Trophoblast cell (in vitro differentiated cells and primary cell): ENCODE data around the gene TBX19.
A peak's percentile ranks its signal among the peaks of the same experiment; 100 is the strongest.
"Not testable (repeated sequence)": the region's sequence is repeated elsewhere in the genome, so short reads cannot be mapped to it uniquely, and the experiment has no call there.

Experiments
- DNase-seq, 2 donors: peaks; one replicate each; pipeline ENCODE4 v3.0.0-alpha.2; 2016
- H2AFZ ChIP-seq: 2 replicates; pipeline ENCODE4 v1.6.1; 2013; ENCODE audit warnings: low read length, moderate library complexity, mild to moderate bottlenecking; ENCODE audit not compliant: insufficient read depth, poor library complexity
- H2AK5ac ChIP-seq: 2 replicates; pipeline ENCODE4 v1.6.1; 2013; ENCODE audit warnings: mild to moderate bottlenecking, low read length
- H2BK120ac ChIP-seq: 2 replicates; pipeline ENCODE4 v1.6.1; 2013; ENCODE audit warnings: low read length, mild to moderate bottlenecking, moderate library complexity; ENCODE audit not compliant: insufficient read depth, poor library complexity
- H2BK12ac ChIP-seq: 2 replicates; pipeline ENCODE4 v1.6.1; 2013; ENCODE audit warnings: mild to moderate bottlenecking, low read length, moderate library complexity
- H2BK5ac ChIP-seq: 2 replicates; pipeline ENCODE4 v1.6.1; 2013; ENCODE audit warnings: low read length, low read depth, moderate library complexity, mild to moderate bottlenecking; ENCODE audit not compliant: poor library complexity
- H3K14ac ChIP-seq: 2 replicates; pipeline ENCODE4 v1.6.1; 2013; ENCODE audit warnings: mild to moderate bottlenecking, low read length
- H3K18ac ChIP-seq: 2 replicates; pipeline ENCODE4 v1.6.1; 2013; ENCODE audit warnings: mild to moderate bottlenecking, low read length
- H3K23ac ChIP-seq: 2 replicates; pipeline ENCODE4 v1.6.1; 2013; ENCODE audit warnings: low read length
- H3K27ac ChIP-seq: 2 replicates; pipeline ENCODE4 v1.5.1; 2013; ENCODE audit warnings: low read depth, mild to moderate bottlenecking, inconsistent platforms, low read length, moderate library complexity
- H3K27me3 ChIP-seq: 2 replicates; pipeline ENCODE4 v1.6.1; 2013; ENCODE audit warnings: inconsistent platforms, mild to moderate bottlenecking, low read length, moderate library complexity; ENCODE audit not compliant: insufficient read depth
- H3K36me3 ChIP-seq, 2 experiments: 1 replicate in 1 of 2; 2 replicates in 1 of 2; pipeline ENCODE4 v1.6.1; 2013; ENCODE audit warnings: low read length in 2 of 2, mild to moderate bottlenecking in 2 of 2, moderate library complexity in 1 of 2; ENCODE audit not compliant: insufficient read depth in 2 of 2, control insufficient read depth in 1 of 2
- H3K4ac ChIP-seq: 2 replicates; pipeline ENCODE4 v1.6.1; 2013; ENCODE audit warnings: low read depth, mild to moderate bottlenecking, low read length, moderate library complexity
- H3K4me1 ChIP-seq, 2 experiments: 1 replicate in 1 of 2; 2 replicates in 1 of 2; pipeline ENCODE4 v1.6.1; 2013; ENCODE audit warnings: low read length in 2 of 2, mild to moderate bottlenecking in 2 of 2, moderate library complexity in 1 of 2; ENCODE audit not compliant: insufficient read depth in 2 of 2, control insufficient read depth in 1 of 2
- H3K4me2 ChIP-seq: 2 replicates; pipeline ENCODE4 v1.6.1; 2013; ENCODE audit warnings: inconsistent platforms, mild to moderate bottlenecking, low read length, moderate library complexity
- H3K4me3 ChIP-seq: 2 replicates; pipeline ENCODE4 v1.5.1; 2013; ENCODE audit warnings: mild to moderate bottlenecking, low read depth, low read length, inconsistent platforms
- H3K79me1 ChIP-seq: one replicate; pipeline ENCODE4 v1.6.1; 2013; ENCODE audit warnings: low read length
- H3K79me2 ChIP-seq: 2 replicates; pipeline ENCODE4 v1.6.1; 2013; ENCODE audit warnings: low read length, mild to moderate bottlenecking; ENCODE audit not compliant: control insufficient read depth, insufficient read depth, poor library complexity
- H3K9ac ChIP-seq: 2 replicates; pipeline ENCODE4 v1.6.1; 2013; ENCODE audit warnings: mild to moderate bottlenecking, low read length
- H3K9me3 ChIP-seq: 2 replicates; pipeline ENCODE4 v1.6.1; 2013; ENCODE audit warnings: low read depth, mild to moderate bottlenecking, control low read depth, inconsistent platforms, low read length; ENCODE audit not compliant: insufficient read depth
- H4K12ac ChIP-seq: 2 replicates; pipeline ENCODE4 v1.6.1; 2013; ENCODE audit warnings: low read depth, mild to moderate bottlenecking, low read length, moderate library complexity
- H4K8ac ChIP-seq: 2 replicates; pipeline ENCODE4 v1.6.1; 2013; ENCODE audit warnings: low read depth, mild to moderate bottlenecking, low read length, moderate library complexity
- H4K91ac ChIP-seq: one replicate; pipeline ENCODE4 v1.6.1; 2013; ENCODE audit warnings: low read depth, mild to moderate bottlenecking, low read length, moderate library complexity
- WGBS: extraction: QIAGEN DNeasy Blood & Tissue Kit; methylation state at CpG from one replicate; pipeline ENCODE4 v1.1.7; 2013; ENCODE audit warnings: missing lambda C conversion rate; ENCODE audit not compliant: insufficient read length, insufficient coverage; ENCODE audit errors: extremely low coverage; 5-methylcytosine and 5-hydroxymethylcytosine counted together

TBX19 gene

GRCh38 chr1:168347630-168348029 is 67.0 kb downstream of the TBX19 start:
- no peaks in the 10 kb centered on the region for H3K79me2 ChIP-seq
- no peak overlapping the region for H2AFZ ChIP-seq
- H3K9ac ChIP-seq = no peak overlapping the region
- no peak overlapping the region for H2AK5ac ChIP-seq
- H3K23ac ChIP-seq = no peak overlapping the region
- WGBS = no CpG with 5 or more reads among the region's 1 CpG
- H3K18ac ChIP-seq = no peak overlapping the region
- H3K4me1 ChIP-seq = peaks cover 0 to under 1% of the 10 kb centered on the region in 2 experiments
- H4K91ac ChIP-seq = no peak overlapping the region
- no peaks in the 10 kb centered on the region for H3K36me3 ChIP-seq
- no peak overlapping the region for H4K12ac ChIP-seq
- no peak overlapping the region for H3K4me3 ChIP-seq
- H3K27ac ChIP-seq = no peak overlapping the region
- no peaks in the 10 kb centered on the region for H3K27me3 ChIP-seq
- no peak overlapping the region for H3K4me2 ChIP-seq
- DNase-seq = no peak
- no peak overlapping the region for H3K4ac ChIP-seq
- no peaks in the 10 kb centered on the region for H3K79me1 ChIP-seq
- H3K9me3 ChIP-seq = no peaks in the 10 kb centered on the region
- no peak overlapping the region for H2BK120ac ChIP-seq
- no peak overlapping the region for H2BK5ac ChIP-seq
- H4K8ac ChIP-seq = no peak overlapping the region
- no peak overlapping the region for H3K14ac ChIP-seq
- no peak overlapping the region for H2BK12ac ChIP-seq

GRCh38 chr1:168348146-168348709 is 67.6 kb downstream of the TBX19 start:
- WGBS = no CpG with 5 or more reads among the region's 8 CpGs
- H3K27ac ChIP-seq = no peak overlapping the region

GRCh38 chr1:168354335-168355269 is 73.9 kb downstream of the TBX19 start:
- not testable (repeated sequence) for H3K4me2 ChIP-seq, H3K23ac ChIP-seq, H3K4me1 ChIP-seq, H4K8ac ChIP-seq, H2BK5ac ChIP-seq, H3K4ac ChIP-seq, H4K91ac ChIP-seq, H3K14ac ChIP-seq, H4K12ac ChIP-seq, H3K9ac ChIP-seq, H3K4me3 ChIP-seq, H3K79me1 ChIP-seq, H2AK5ac ChIP-seq, H3K79me2 ChIP-seq, H3K27ac ChIP-seq, H3K18ac ChIP-seq, H3K27me3 ChIP-seq, H2AFZ ChIP-seq, H3K36me3 ChIP-seq, H2BK120ac ChIP-seq, H3K9me3 ChIP-seq, H2BK12ac ChIP-seq
- peak in 1 of 2 donors; percentile 37 for DNase-seq
- WGBS = no CpG with 5 or more reads among the region's 36 CpGs

More at GRCh38 chr1:168348146-168348709, 67.6 kb downstream of the TBX19 start:
- H4K91ac ChIP-seq = no peak overlapping the region
- H4K8ac ChIP-seq = no peak overlapping the region
- DNase-seq = peak in 1 of 2 donors; percentile 63
- no peak overlapping the region for H4K12ac ChIP-seq
- H3K79me1 ChIP-seq = no peaks in the 10 kb centered on the region
- H2BK12ac ChIP-seq = no peak overlapping the region
- no peak overlapping the region for H2AK5ac ChIP-seq
- no peak overlapping the region for H3K23ac ChIP-seq
- H3K27me3 ChIP-seq = no peaks in the 10 kb centered on the region
- no peak overlapping the region for H3K4me3 ChIP-seq
- no peak overlapping the region for H2BK5ac ChIP-seq
- no peak overlapping the region for H3K18ac ChIP-seq
- no peaks in the 10 kb centered on the region for H3K4me1 ChIP-seq
- no peak overlapping the region for H3K4me2 ChIP-seq
- H3K4ac ChIP-seq = no peak overlapping the region
- H3K9ac ChIP-seq = no peak overlapping the region
- no peak overlapping the region for H2BK120ac ChIP-seq
- no peaks in the 10 kb centered on the region for H3K79me2 ChIP-seq
- no peaks in the 10 kb centered on the region for H3K9me3 ChIP-seq
- H3K36me3 ChIP-seq = no peaks in the 10 kb centered on the region
- no peak overlapping the region for H3K14ac ChIP-seq
- no peak overlapping the region for H2AFZ ChIP-seq

- H4K91ac ChIP-seq = no peak overlapping the region
- H3K4ac ChIP-seq = no peak overlapping the region
- no peak overlapping the region for H3K23ac ChIP-seq
- no peaks in the 10 kb centered on the region for H3K79me1 ChIP-seq
- no peak overlapping the region for H3K14ac ChIP-seq
- H2BK5ac ChIP-seq = no peak overlapping the region
- H3K27me3 ChIP-seq = no peaks in the 10 kb centered on the region
- no peak overlapping the region for H3K4me2 ChIP-seq
- no peaks in the 10 kb centered on the region for H3K79me2 ChIP-seq
- no CpG with 5 or more reads among the region's 7 CpGs for WGBS
- no peaks in the 10 kb centered on the region for H3K36me3 ChIP-seq
- H3K9ac ChIP-seq = no peak overlapping the region
- DNase-seq = peak; percentile 45 to 84
- no peak overlapping the region for H2BK12ac ChIP-seq
- H4K8ac ChIP-seq = no peak overlapping the region
- H3K18ac ChIP-seq = no peak overlapping the region
- H2BK120ac ChIP-seq = no peak overlapping the region
- no peaks in the 10 kb centered on the region for H3K9me3 ChIP-seq
- peaks cover 0 to 2% of the 10 kb centered on the region in 2 experiments for H3K4me1 ChIP-seq
- no peak overlapping the region for H2AFZ ChIP-seq
- H2AK5ac ChIP-seq = no peak overlapping the region
- no peak overlapping the region for H4K12ac ChIP-seq
- no peak overlapping the region for H3K27ac ChIP-seq
- H3K4me3 ChIP-seq = no peak overlapping the region
Measured at GRCh38 chr1:168360151-168361021, 79.7 kb downstream of the TBX19 start.
